CD4-positive, alpha-beta T cell treated with Interferon gamma for 1 hour (primary cell): ENCODE data around the gene MPLKIP.
A peak's percentile ranks its signal among the peaks of the same experiment; 100 is the strongest.
"Not testable (repeated sequence)": the region's sequence is repeated elsewhere in the genome, so short reads cannot be mapped to it uniquely, and the experiment has no call there.

Experiments used
- DNase-seq: peaks from one replicate; pipeline ENCODE4 v3.0.0-alpha.2; 2020

Gene MPLKIP

GRCh38 chr7:40134428-40135316, at the start of gene MPLKIP, which contains the start of gene SUGCT:
Gene MPLKIP (minus strand): TSS chr7:40134622. CDS start chr7:40134567, 55 bp downstream.
Gene SUGCT (plus strand): TSS chr7:40135005.
- DNase-seq: peak; percentile 85

- no peak for DNase-seq
Observed at GRCh38 chr7:40182452-40182851, 48.0 kb upstream of the MPLKIP start.

GRCh38 chr7:40177071-40177470, 42.6 kb upstream of the MPLKIP start:
- no peak for DNase-seq

- no peak for DNase-seq
Observed at GRCh38 chr7:40175725-40176510, 41.5 kb upstream of the MPLKIP start.

- DNase-seq: not testable (repeated sequence)
Observed at GRCh38 chr7:40175256-40175655, 40.8 kb upstream of the MPLKIP start.

- DNase-seq: not testable (repeated sequence)
Observed at GRCh38 chr7:40173121-40173520, 38.7 kb upstream of the MPLKIP start.

GRCh38 chr7:40168266-40168665, 33.8 kb upstream of the MPLKIP start:
- DNase-seq: not testable (repeated sequence)

GRCh38 chr7:40167291-40167690, 32.9 kb upstream of the MPLKIP start:
- DNase-seq: no peak

- no peak for DNase-seq
Observed at GRCh38 chr7:40165216-40165615, 30.8 kb upstream of the MPLKIP start.

- no peak for DNase-seq
Observed at GRCh38 chr7:40162516-40162915, 28.1 kb upstream of the MPLKIP start.

- no peak for DNase-seq
Observed at GRCh38 chr7:40156988-40157387, 22.6 kb upstream of the MPLKIP start.

- no peak for DNase-seq
Observed at GRCh38 chr7:40151504-40151903, 17.1 kb upstream of the MPLKIP start.

- DNase-seq: no peak
Observed at GRCh38 chr7:40148671-40149070, 14.2 kb upstream of the MPLKIP start.

- not testable (repeated sequence) for DNase-seq
Observed at GRCh38 chr7:40148247-40148580, 13.8 kb upstream of the MPLKIP start.

- no peak for DNase-seq
Observed at GRCh38 chr7:40147371-40148246, 13.2 kb upstream of the MPLKIP start.

- DNase-seq: not testable (repeated sequence)
Observed at GRCh38 chr7:40145596-40146130, 11.2 kb upstream of the MPLKIP start.

GRCh38 chr7:40141916-40142315, 7.5 kb upstream of the MPLKIP start:
- not testable (repeated sequence) for DNase-seq

- DNase-seq: not testable (repeated sequence)
Observed at GRCh38 chr7:40139891-40140290, 5.5 kb upstream of the MPLKIP start.

GRCh38 chr7:40138973-40139372, 4.6 kb upstream of the MPLKIP start:
- DNase-seq: no peak

- DNase-seq: no peak
Observed at GRCh38 chr7:40137563-40137962, 3.1 kb upstream of the MPLKIP start.

- no peak for DNase-seq
Observed at GRCh38 chr7:40135317-40135610, 842 bp upstream of the MPLKIP start.

GRCh38 chr7:40133561-40134427, 628 bp downstream of the MPLKIP start:
- DNase-seq: no peak
